Smooth muscle cell (in vitro differentiated cells): ENCODE results near the gene CAMK2D. TPM values are rescaled to one million over a fixed set of nuclear protein-coding genes. Genes with fewer than 3 reads are reported as not detected.

Source experiments
- DNase-seq: peaks from one replicate; lab custom pipeline; 2025; ENCODE audit not compliant: unreplicated experiment; lab: John Stamatoyannopoulos, UW
- H2AFZ ChIP-seq: fragments of 200-600 bp; sonication (generic); 2 replicates; pipeline ENCODE4 v1.6.0; 2016; ENCODE audit warnings: antibody characterized with exemption, low read depth, mild to moderate bottlenecking
- H3F3A ChIP-seq: fragments of 200-600 bp; sonication (generic); 2 replicates; pipeline ENCODE4 v1.6.0; 2017; ENCODE audit warnings: antibody characterized with exemption, low read depth
- H3K27ac ChIP-seq: fragments of 200-600 bp; sonication (generic); 2 replicates; pipeline ENCODE4 v1.5.1; 2016; ENCODE audit warnings: low read depth, mild to moderate bottlenecking
- H3K27me3 ChIP-seq: fragments of 200-600 bp; sonication (generic); 2 replicates; pipeline ENCODE4 v1.6.1; 2016; ENCODE audit warnings: low read depth, mild to moderate bottlenecking
- H3K36me3 ChIP-seq: fragments of 200-600 bp; sonication (generic); 2 replicates; pipeline ENCODE4 v1.5.1; 2016; ENCODE audit warnings: low read depth
- H3K4me1 ChIP-seq: fragments of 200-600 bp; sonication (generic); 2 replicates; pipeline ENCODE4 v1.5.1; 2016; ENCODE audit warnings: low read depth
- H3K4me2 ChIP-seq: fragments of 200-600 bp; sonication (generic); 2 replicates; pipeline ENCODE4 v1.6.0; 2016; ENCODE audit warnings: mild to moderate bottlenecking
- H3K4me3 ChIP-seq: fragments of 200-600 bp; sonication (generic); 2 replicates; pipeline ENCODE4 v1.5.1; 2016; ENCODE audit warnings: mild to moderate bottlenecking
- H3K79me2 ChIP-seq: fragments of 200-600 bp; sonication (generic); 2 replicates; pipeline ENCODE4 v1.6.0; 2016; ENCODE audit warnings: low read depth, mild to moderate bottlenecking
- H3K9ac ChIP-seq: fragments of 200-600 bp; sonication (generic); 2 replicates; pipeline ENCODE4 v1.6.0; 2016; ENCODE audit warnings: low read depth
- H3K9me3 ChIP-seq: fragments of 200-600 bp; sonication (generic); replicated peaks from 2 replicates; pipeline ENCODE4 v1.5.1; 2016; ENCODE audit warnings: low read depth
- H4K20me1 ChIP-seq: fragments of 200-600 bp; sonication (generic); 2 replicates; pipeline ENCODE4 v1.6.0; 2016; ENCODE audit warnings: low read depth
- CTCF ChIP-seq: fragments of 200-600 bp; sonication (generic); IDR thresholded peaks from 2 replicates; pipeline ENCODE4 v1.5.1; 2017; ENCODE audit warnings: borderline replicate concordance, mild to moderate bottlenecking, antibody characterized with exemption; ENCODE audit not compliant: insufficient read depth, poor library complexity, severe bottlenecking
- WGBS: methylation state at CpG from one replicate; pipeline ENCODE4 v1.1.7; 2016; ENCODE audit warnings: low lambda C conversion rate; 5-methylcytosine and 5-hydroxymethylcytosine counted together
- polyA plus RNA-seq: library from polyadenylated mRNA; unstranded; fragments of >200 nt; fragmentation: Nextera tagmentation; extraction: Ambion mirVana; gene quantifications from 2 replicates; pipeline ENCODE4 v1.2.1, GENCODE V29; 2016
- total RNA-seq: library from RNA; depleted of rRNA; stranded (reverse); fragments of >200 nt; gene quantifications from 2 replicates; pipeline ENCODE4 v1.2.3, GENCODE V29; 2014

The CAMK2D gene
- total and polyA plus RNA-seq, 2 experiments from 2014 or later: 17.2 to 36.0 TPM

- Histone ChIP-seq H3K4me3 (no peak overlapping the region), H3K36me3 (peaks cover 8% of the 10 kb centered on the region), H3K4me2 (no peak overlapping the region), H3K9ac (no peak overlapping the region), H3K79me2 (no peaks in the 10 kb centered on the region), H3K9me3 (no peaks in the 10 kb centered on the region), H3K27ac (no peak overlapping the region), H3F3A (no peaks in the 10 kb centered on the region), H3K27me3 (no peaks in the 10 kb centered on the region), H3K4me1 (peaks cover 19% of the 10 kb centered on the region), H4K20me1 (no peaks in the 10 kb centered on the region), H2AFZ (no peak overlapping the region)
- no peak for DNase-seq
- no peak for TF ChIP-seq CTCF
- WGBS: 97% methylated on average over 1 of the region's 1 CpG
These were observed 309.4 kb downstream of the CAMK2D start for GRCh38 chr4:113452152-113452551.

GRCh38 chr4:113450295-113451080, 311.1 kb downstream of the CAMK2D start:
- no peak overlapping the region for H2AFZ ChIP-seq
- no peaks in the 10 kb centered on the region for H4K20me1 ChIP-seq
- H3K4me3 ChIP-seq: no peak overlapping the region
- TF ChIP-seq CTCF: no peak
- no peaks in the 10 kb centered on the region for H3K27me3 ChIP-seq
- no peaks in the 10 kb centered on the region for H3K36me3 ChIP-seq
- H3K4me2 ChIP-seq: no peak overlapping the region
- no peak overlapping the region for H3K27ac ChIP-seq
- 88% methylated on average over 5 of the region's 5 CpGs for WGBS
- no peaks in the 10 kb centered on the region for H3K79me2 ChIP-seq
- H3K9me3 ChIP-seq: no peaks in the 10 kb centered on the region
- H3F3A ChIP-seq: peaks cover 6% of the 10 kb centered on the region
- peaks cover 30% of the 10 kb centered on the region for H3K4me1 ChIP-seq
- no peak for DNase-seq
- no peak overlapping the region for H3K9ac ChIP-seq

GRCh38 chr4:113449410-113449974, 312.0 kb downstream of the CAMK2D start:
- Histone ChIP-seq H3K9ac (no peak overlapping the region), H3F3A (peaks cover 6% of the 10 kb centered on the region), H3K79me2 (no peaks in the 10 kb centered on the region), H3K4me1 (peaks cover 33% of the 10 kb centered on the region), H4K20me1 (no peaks in the 10 kb centered on the region), H3K27me3 (no peaks in the 10 kb centered on the region), H3K27ac (no peak overlapping the region), H2AFZ (no peak overlapping the region), H3K4me2 (no peak overlapping the region), H3K4me3 (no peak overlapping the region), H3K36me3 (no peaks in the 10 kb centered on the region), H3K9me3 (no peaks in the 10 kb centered on the region)
- DNase-seq: no peak
- 81% methylated on average over 1 of the region's 1 CpG for WGBS
- TF ChIP-seq CTCF: no peak
